NT2/D1 (cell line): ENCODE data around the gene BTBD17.

Experiments used
- SUZ12 ChIP-seq: IDR thresholded peaks from 2 replicates; pipeline ENCODE4 v1.6.1; 2011; ENCODE audit not compliant: insufficient read length, insufficient read depth; ENCODE audit errors: extremely low read depth
- YY1 ChIP-seq: IDR thresholded peaks from 2 replicates; pipeline ENCODE4 v1.6.1; 2011; ENCODE audit not compliant: insufficient read length, insufficient read depth
- ZNF274 ChIP-seq: IDR thresholded peaks from 2 replicates; pipeline ENCODE4 v1.6.1; 2011; ENCODE audit warnings: mild to moderate bottlenecking, low read depth, low read length

GRCh38 chr17:74342224-74342623 lies 19.4 kb downstream of the BTBD17 start:
- TF ChIP-seq SUZ12 (no peak), ZNF274 (no peak), YY1 (no peak)
